Pancreas (tissue), 10 donors: Measurements from ENCODE around the gene FDPS. TPM values are rescaled to one million over a fixed set of nuclear protein-coding genes. Genes with fewer than 3 reads are reported as not detected.

Experiments used
- ATAC-seq, 4 donors: fragments of 200-7000 bp; cut with Tn5 transposase; one replicate each; pipeline versions ENCODE4 v1.8.0 to v1.9.1; 2020; ENCODE audit warnings: mild to moderate bottlenecking in 4 of 4, moderate library complexity in 4 of 4
- DNase-seq, 6 donors: peaks; one replicate each; pipeline ENCODE4 v3.0.0-alpha.2; 2020
- FAIRE-seq: peaks from 2 replicates; lab custom pipeline; 2012; peaks lifted over from hg19 to GRCh38; lab: Jason Lieb, UNC
- H3K27ac ChIP-seq, 4 donors: fragments of 200-600 bp; sonication (generic); 1 replicate in 3 of 4; 2 replicates in 1 of 4; pipeline versions ENCODE4 v1.5.0 to v1.8.0; 2020
- H3K27me3 ChIP-seq, 4 donors: fragments of 200-600 bp; one replicate each; pipeline ENCODE4 v1.8.0; 2021
- H3K36me3 ChIP-seq, 3 donors: fragments of 200-600 bp; sonication (generic) in 1 of 3; one replicate each; pipeline versions ENCODE4 v1.5.0 to v1.8.0; 2020 to 2021
- H3K4me1 ChIP-seq, 3 donors: fragments of 200-600 bp; one replicate each; pipeline ENCODE4 v1.8.0; 2021
- H3K4me3 ChIP-seq, 4 donors: fragments of 200-600 bp; sonication (generic) in 2 of 4; one replicate each; pipeline versions ENCODE4 v1.5.0 to v1.8.0; 2020 to 2021
- H3K9me3 ChIP-seq, 4 donors: fragments of 200-600 bp; one replicate each; pipeline ENCODE4 v1.8.0; 2021
- CTCF ChIP-seq, 4 donors: fragments of 200-600 bp; sonication (generic) in 3 of 4; IDR thresholded peaks; one replicate each; pipeline versions ENCODE4 v1.5.0 to v1.8.0; 2021; ENCODE audit warnings: antibody characterized with exemption in 4 of 4
- WGBS, 2 donors: extraction: QIAGEN DNeasy Blood & Tissue Kit; methylation state at CpG; one replicate each; pipeline ENCODE4 v1.1.7; 2013; 5-methylcytosine and 5-hydroxymethylcytosine counted together
- intact Hi-C, 3 donors: fragments of 100-400 bp; cut with DNase I; formaldehyde crosslinking; loops; one replicate each; pipeline versions ENCODE4 v1.11.1 to v1.14.2; 2022
- polyA plus RNA-seq, 2 donors: library from polyadenylated mRNA; stranded (reverse); fragments of 200-250 nt; gene quantifications; one replicate each; pipeline ENCODE4 v1.2.3, GENCODE V29; 2013
- total RNA-seq, 6 donors: library from RNA; stranded (reverse); fragmentation: NEBNext Ultra II Directional in 4 of 6; extraction: Animal tissue kit (Norgen Biotek cat#: 25700) in 4 of 6; gene quantifications; one replicate each; pipeline versions ENCODE4 v1.2.1 to v1.2.4, GENCODE V29; 2021 to 2023
- donor health status: healthy with polysubstance abuse.
- donor health status: DM: no; HTN: no; CAD: no; lungs with moderate emphysema.
- donor health status: DM: no; HTN: no; CAD: no.
- donor health status: control.
- donor health status: control.
- donor health status: Bipolar disorder and iron deficiency.
- donor health status: DM: yes; HTN: yes; CAD: no.
- donor health status: DM: no; HTN: no; CAD: no.
- donor health status: DM: no; HTN: no; CAD: no.
- donor health status: DM: yes; HTN: yes; CAD: no.

The FDPS gene
- total RNA-seq = 10 to 100 TPM; 48.7 to 78.9 (median 66.2) TPM
- polyA plus RNA-seq = 100 to 1,000 TPM in 1 of 2 donors, 10 to 100 TPM in 1; 75.1 to 151 TPM

GRCh38 chr1:155308493-155309422 lies at the start of gene FDPS:
Gene FDPS (plus strand): TSS chr1:155308866. CDS start chr1:155309790, 924 bp downstream.
- intact Hi-C loops = no loop called here
- peak; percentile 83 for FAIRE-seq

GRCh38 chr1:155260276-155260675 lies 48.4 kb upstream of the FDPS start:
- WGBS, 2 donors = 88 to 90% methylated on average over 5 of the region's 5 CpGs
- Histone ChIP-seq H3K9me3 (no peaks in the 10 kb centered on the region), H3K27me3 (no peaks in the 10 kb centered on the region), H3K27ac (no peak overlapping the region), H3K4me3 (no peak overlapping the region), H3K4me1 (peaks cover 0 to 14% (median 7%) of the 10 kb centered on the region in 3 donors), H3K36me3 (peaks cover 0 to 12% (median 10%) of the 10 kb centered on the region in 3 donors)
- FAIRE-seq (no peak), DNase-seq (no peak), ATAC-seq (no peak)
- intact Hi-C loops = no loop called here
- TF ChIP-seq CTCF (IDR thresholded peaks at IDR 0.05) = no peak

More at GRCh38 chr1:155308493-155309422, at the start of gene FDPS:
- DNase-seq = peak; percentile 95 to 99 (median 98)
- peak; percentile 98 to 99 (median 98) for ATAC-seq
- TF ChIP-seq CTCF (IDR thresholded peaks at IDR 0.05) = peak in 1 of 4 donors; percentile 11
- Histone ChIP-seq H3K36me3 (no peaks in the 10 kb centered on the region), H3K27ac (peak within 1 kb of the TSS; percentile 76 to 90 (median 82)), H3K4me1 (peaks cover 0 to 7% (median 0%) of the 10 kb centered on the region in 3 donors), H3K27me3 (no peaks in the 10 kb centered on the region), H3K9me3 (no peaks in the 10 kb centered on the region), H3K4me3 (peak within 1 kb of the TSS; percentile 50 to 95 (median 82))
- 0% methylated on average over 51 of the region's 51 CpGs for WGBS, 2 donors

- Histone ChIP-seq H3K9me3 (no peaks in the 10 kb centered on the region), H3K4me1 (peaks cover 0 to 10% (median 7%) of the 10 kb centered on the region in 3 donors), H3K27me3 (no peaks in the 10 kb centered on the region), H3K4me3 (peak overlapping the region; percentile 63 to 98 (median 78)), H3K27ac (peak overlapping the region in 3 of 4 donors; percentile 32 to 71 (median 57)), H3K36me3 (peaks cover 0 to 22% (median 19%) of the 10 kb centered on the region in 3 donors)
- intact Hi-C loops = no loop called here
- no peak for TF ChIP-seq CTCF (IDR thresholded peaks at IDR 0.05)
- WGBS, 2 donors = 0 to 1% methylated on average over 9 of the region's 9 CpGs
- DNase-seq (peak in 3 of 6 donors; percentile 38 to 79 (median 56)), FAIRE-seq (no peak), ATAC-seq (peak; percentile 7 to 30 (median 10))
Measured at GRCh38 chr1:155261493-155261851, 47.2 kb upstream of the FDPS start.

- peak within 1 kb of the TSS; percentile 63 to 98 (median 78) for H3K4me3 ChIP-seq
- H3K36me3 ChIP-seq = peaks cover 0 to 28% (median 25%) of the 10 kb centered on the region in 3 donors
- intact Hi-C loops = no loop called here
- ATAC-seq = peak; percentile 98 to 99 (median 98)
- peak; percentile 20 for FAIRE-seq
- peak; percentile 89 to 96 (median 94) for DNase-seq
- no peaks in the 10 kb centered on the region for H3K9me3 ChIP-seq
- TF ChIP-seq CTCF (IDR thresholded peaks at IDR 0.05) = no peak
- H3K27ac ChIP-seq = peak within 1 kb of the TSS; percentile 32 to 71 (median 62)
- peaks cover 0 to 10% (median 7%) of the 10 kb centered on the region in 3 donors for H3K4me1 ChIP-seq
- H3K27me3 ChIP-seq = no peaks in the 10 kb centered on the region
- WGBS, 2 donors = 0% methylated on average over 47 of the region's 47 CpGs
Measured at GRCh38 chr1:155261852-155262673, 46.6 kb upstream of the FDPS start, which contains the start of gene SCAMP3. Gene SCAMP3 (minus strand): TSS chr1:155262360. CDS start chr1:155262151, 209 bp downstream.
